Measurements from ENCODE around the gene EFCC1.

Gene EFCC1

DNA sequence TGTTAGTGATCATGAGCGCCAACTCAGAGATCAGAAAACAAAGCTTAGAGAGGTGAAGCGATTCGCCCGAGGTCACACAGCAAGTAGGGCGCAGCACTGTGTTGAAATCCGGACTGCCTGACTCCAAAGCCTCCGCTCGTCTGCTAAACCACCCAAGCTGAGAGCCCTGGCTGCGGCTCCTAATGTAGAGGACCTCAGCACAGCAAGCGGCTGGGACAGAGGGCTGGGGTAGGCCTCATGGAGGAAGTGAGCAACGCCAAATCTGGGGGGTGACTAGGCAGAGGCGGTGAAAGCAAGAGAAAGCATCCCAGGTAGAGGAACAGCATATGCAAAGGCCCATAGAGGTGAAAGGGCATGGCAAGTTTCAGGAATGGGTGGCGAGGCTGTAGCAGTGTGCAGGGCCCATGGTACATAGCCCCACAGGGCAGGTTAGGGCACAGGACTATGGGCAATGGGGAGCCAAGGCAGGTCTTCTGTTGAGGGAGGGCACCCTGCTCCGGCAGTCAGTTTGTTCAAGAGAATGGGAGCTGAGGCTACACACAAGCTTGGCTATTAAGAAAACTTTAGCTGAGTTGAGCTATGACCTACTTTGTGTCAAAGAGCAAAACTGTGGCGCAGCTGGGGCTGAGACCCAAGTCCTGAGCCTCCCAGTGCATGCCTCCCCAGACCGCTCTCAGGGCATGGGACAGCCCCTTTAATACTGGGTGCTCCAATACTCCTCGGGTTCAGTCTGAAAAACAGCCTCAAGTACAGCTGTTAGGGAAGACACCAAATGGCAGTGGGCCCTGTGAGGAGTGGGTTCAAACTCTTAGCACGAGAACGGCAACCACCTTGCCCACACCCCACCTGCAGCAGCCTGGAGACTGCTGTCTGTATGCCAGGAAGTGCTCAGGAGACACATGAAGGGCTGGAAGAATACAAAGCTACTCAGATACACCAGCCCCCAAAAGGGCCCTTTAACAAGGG lies 6.2 kb upstream of the EFCC1 start:
- no peak for DNase-seq

GRCh38 chr3:128995737-128996136 lies 5.4 kb upstream of the EFCC1 start:
- DNase-seq = no peak

GRCh38 chr3:128996200-128996599 lies 4.9 kb upstream of the EFCC1 start:
- DNase-seq = no peak

GRCh38 chr3:128996726-128997125 lies 4.4 kb upstream of the EFCC1 start:
- DNase-seq = no peak

DNA sequence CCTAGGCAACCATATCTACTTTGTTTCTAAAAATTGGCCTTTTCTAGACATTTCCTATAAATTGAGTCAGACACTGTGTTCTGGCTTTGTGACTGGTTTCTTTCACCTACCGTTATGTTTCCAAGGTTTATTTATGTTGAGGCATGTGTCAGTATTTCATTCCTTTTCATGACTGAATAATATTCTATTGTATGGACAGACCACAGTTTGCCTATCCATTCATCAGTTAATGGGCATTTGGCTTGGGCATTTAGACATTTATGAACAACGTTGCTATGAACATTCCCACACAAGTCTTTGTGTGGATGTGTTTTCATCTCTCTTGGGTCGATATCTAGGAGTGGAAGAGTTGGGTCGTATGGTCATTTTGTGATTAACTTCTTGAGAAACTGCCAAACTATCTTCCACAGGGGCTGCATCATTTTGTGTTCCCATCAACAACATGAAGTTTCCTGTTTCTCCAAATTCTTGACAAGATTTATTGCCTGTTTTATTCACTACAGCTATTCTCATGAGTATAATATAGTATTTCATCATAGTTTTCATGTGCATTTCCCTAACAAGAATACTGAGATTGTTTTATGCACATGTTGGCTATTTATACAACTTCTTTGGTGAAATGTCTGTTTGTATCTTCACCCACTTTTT lies 3.5 kb upstream of the EFCC1 start:
- DNase-seq = no peak

DNA sequence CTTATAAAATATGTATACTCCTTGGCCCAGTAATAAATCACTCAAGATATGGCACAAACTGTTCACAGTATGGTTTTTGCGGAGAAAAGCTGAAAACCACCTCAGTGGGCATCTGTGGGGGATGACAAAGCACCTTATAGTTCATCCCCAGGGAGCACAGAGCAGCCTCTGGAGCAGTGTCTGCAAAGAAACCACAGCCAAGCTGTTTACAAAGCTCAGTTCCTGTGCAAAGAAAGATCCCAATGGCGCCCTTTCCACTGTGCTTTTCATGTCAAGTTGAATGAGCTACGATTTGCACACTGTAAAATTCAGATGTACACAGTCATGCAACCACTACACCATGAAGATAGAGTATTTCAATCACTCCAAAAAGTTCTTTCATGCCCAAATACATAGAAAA lies 2.5 kb upstream of the EFCC1 start:
- DNase-seq = peak; percentile 23

DNA sequence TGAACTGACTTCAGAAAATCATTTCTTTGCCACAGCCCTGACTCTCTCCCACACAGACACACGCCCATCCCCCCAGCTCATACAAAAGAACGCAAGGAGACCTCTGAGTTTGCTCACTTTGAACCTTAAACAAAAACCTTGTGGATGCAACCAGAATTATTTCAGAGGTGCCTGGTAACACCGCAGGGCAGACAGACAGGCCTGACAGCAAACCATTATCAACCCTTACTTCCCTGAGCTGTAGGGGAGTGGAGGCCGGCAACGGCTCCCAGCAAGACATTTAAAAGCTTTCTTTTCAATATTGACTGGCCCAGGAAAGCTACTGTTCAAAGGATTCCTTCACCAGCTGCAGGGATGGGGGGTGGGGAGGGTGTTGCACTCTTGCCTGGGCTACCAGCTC lies 2.0 kb upstream of the EFCC1 start:
- peak; percentile 21 for DNase-seq

- DNase-seq = no peak
These were observed 383 bp upstream of the EFCC1 start for GRCh38 chr3:129000742-129001100.

- DNase-seq = peak; percentile 34
These were observed 885 bp downstream of the EFCC1 start for GRCh38 chr3:129001806-129002572.

DNA sequence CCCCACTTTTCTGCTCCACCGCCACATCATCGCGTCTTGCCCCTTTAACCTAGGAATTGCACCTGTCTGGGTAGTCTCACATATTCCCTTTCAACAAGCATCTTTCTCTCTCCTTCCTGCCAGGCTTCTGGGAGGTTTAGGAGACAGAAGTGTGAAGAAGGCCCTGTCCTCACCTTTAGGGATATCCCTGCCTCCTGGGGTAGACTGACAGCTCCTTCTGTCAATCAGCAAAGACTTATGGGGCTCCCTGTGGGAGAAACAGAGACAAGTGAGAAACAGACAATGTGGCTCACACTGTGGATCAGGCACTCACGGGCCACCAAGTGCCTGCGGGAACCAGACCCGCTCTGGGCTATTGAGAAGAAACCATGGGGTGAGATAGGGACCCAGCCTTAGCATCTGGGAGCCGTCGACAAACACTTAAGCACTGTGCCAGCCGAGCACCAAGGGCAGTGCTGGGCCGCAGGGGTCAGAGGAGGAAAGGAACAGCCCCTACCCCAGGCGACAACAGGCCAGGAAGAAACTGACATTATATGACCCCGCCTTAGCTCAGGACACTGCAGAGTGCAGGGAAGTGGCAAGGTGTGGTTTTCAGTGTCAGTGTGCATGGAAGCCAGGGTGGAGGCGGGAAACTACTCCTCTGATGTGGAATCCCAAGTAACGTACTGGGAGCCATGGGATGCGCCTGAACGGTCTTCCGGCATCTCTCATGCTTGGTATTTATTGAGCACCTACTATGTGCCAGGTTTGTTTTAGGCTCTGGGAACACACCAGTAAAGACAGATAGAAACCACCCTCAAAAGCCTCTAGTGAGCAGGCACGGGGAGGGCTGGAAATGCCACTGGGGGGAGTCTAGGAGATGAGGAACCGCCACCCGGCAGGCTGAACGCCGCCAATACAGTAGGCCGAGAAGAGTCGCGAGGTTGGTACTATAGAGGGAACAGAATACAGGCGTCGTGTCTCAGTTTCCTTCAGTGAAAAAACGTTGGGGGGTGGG lies 1.8 kb downstream of the EFCC1 start:
- DNase-seq = no peak

- DNase-seq = peak; percentile 73
These were observed 2.5 kb downstream of the EFCC1 start for GRCh38 chr3:129003578-129004112.

DNA sequence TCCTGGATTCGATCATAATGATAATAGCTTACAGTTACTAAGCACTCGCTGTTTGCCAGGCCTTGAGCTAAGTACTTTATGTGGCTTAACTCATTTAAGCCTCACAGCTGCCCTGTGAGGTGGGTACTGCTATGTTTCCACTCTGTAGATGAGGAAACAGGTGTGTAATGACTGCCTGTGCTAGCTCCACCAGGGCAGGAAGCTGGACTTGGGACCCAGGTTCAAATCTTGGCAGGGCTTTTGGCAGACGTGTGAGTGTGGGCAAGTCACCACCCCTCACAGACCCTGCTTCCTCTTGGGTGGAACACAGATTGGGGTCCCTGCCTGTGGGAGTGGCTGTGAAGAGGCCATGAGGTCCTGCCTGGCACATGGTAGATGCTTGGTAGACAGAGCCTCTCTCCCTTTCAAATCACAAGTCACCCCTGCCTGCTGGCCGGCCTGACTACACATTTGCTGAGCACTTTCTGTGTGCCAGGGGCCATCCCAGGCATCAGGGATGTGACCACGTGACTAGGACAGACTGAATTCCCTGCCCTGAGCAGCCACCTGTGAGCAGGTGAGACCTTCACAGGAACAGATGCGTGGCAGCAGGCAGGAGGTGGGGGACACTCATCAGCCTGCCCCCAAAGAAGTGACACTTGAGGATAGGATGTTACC lies 3.7 kb downstream of the EFCC1 start:
- no peak for DNase-seq

DNA sequence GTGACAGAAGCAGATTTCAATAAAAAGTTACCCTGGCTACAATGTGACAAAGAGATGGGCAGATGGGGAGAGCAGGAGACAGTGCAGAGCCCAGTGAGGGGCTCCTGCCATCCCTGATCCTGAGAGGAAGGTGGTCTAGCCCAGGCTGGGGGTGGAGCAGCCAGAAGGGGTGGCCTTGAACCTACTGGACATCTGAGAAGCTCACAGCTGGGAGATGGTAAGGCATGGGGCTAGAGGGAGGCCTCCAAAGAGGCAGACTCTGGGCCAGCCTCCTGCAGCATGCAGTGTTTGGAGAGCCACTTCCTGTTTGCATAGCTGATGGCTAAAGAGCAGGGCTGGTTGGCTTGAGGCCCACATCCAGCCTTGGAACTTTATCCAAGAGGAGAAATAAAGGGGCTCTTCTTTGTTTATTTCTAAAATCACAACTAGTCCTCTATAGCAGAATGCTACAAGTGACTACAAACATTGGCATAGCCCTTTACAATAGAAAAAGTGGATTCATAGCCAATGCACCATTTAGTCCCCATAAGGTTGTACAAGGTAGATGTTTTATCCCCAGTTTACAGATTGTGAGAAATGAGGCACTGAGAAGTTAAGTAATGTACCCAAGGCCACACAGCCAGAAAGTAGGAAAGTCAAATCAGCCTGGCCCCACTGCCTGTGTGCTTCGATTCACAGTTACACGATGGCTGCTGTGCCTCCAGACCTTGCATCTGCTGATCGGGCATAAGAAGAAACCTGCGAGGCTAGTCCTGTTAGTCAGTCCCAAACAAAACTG lies 4.6 kb downstream of the EFCC1 start:
- DNase-seq = peak; percentile 29

DNA sequence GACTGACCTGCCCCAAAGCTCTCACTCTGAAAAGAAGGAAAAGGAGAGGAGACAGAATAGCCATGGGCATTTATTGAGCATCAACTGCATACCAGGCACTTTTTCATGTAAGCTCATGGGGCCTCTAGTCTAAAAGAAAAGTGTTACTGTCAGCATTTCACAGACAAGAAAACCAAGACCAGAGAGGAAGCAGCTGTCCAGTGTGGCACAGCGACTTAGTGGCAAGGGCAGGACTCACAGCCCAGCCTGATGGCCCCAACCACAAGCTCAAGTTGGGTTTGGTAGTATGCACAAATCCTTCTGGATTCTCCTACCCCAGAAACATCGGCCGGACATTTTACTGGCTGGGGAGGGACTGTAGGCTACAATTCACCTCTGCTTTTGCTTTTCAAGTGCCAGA lies 5.8 kb downstream of the EFCC1 start:
- no peak for DNase-seq

- no peak for DNase-seq
These were observed 6.7 kb downstream of the EFCC1 start for GRCh38 chr3:129007792-129008191.

DNA sequence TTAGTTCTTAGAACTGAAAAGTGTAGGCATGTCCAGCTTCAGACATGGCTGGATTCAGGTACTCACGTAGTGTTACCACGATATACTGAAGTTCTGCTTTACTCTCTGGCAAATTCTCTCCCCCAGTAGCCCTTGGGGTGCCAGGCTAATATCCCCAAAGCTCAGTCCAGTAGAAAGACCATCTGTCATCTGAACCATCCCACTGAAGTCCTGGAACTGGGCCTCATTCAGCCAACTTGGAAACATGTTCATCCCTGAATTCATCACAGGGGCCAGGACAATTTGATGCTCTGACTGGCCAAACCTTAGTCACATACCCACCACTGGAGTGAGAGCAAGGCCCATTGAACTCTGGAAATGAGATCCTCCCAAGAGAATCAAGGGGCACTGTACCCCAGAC lies 8.2 kb downstream of the EFCC1 start:
- DNase-seq = no peak

DNA sequence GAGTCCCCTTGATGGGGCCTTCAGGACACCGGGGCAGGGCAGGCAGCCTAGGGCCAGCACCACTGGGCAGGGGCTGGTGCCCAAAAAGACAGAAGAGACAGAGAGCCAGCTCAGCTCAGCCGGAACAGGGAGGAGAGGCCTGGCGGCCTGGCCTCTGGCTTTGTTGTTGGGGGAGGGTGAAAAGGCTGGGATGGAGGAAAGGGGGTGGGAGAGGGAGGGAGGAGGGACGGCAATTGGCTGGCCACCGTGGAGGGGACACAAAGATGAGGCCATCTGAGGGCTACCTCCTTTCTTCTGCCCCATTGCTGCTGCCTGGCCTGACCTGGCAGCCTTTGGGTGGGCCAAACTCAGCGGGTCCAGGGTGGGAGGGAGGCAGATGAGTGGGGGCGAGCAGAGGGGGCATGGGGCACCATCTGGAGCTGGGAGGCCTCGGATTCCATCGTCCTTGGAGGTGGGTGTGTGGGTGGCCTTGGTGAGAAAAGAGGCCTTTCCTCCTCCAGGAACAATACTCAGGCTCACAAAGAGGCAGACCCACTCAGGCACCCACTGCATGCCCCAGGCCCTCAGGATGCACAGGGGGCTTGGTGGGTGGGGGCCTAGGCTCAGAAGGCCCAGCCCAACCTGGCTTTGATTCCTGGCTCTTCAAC lies 9.3 kb downstream of the EFCC1 start:
- no peak for DNase-seq

GRCh38 chr3:129013491-129013891 lies 12.4 kb downstream of the EFCC1 start:
- DNase-seq = no peak

DNA sequence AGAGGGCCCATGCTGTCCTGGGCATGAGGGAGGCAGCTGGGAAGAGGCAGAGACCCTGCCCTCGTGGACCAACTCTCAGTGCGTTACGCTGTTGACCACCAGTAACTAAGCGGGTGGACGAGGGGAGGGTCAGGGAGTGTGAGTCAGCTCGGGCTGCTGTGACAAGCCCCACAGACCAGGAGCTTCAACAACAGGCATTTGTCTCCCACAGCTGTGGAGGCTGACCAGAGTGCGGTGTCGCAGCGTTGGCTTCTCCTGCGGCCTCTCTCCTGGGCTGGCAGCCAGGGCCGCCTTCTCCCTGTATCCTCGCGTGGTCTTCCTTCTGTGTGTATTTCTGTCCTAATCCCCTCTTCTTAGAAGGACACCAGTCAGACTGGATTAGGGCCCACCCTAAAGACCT lies 13.0 kb downstream of the EFCC1 start:
- no peak for DNase-seq

DNA sequence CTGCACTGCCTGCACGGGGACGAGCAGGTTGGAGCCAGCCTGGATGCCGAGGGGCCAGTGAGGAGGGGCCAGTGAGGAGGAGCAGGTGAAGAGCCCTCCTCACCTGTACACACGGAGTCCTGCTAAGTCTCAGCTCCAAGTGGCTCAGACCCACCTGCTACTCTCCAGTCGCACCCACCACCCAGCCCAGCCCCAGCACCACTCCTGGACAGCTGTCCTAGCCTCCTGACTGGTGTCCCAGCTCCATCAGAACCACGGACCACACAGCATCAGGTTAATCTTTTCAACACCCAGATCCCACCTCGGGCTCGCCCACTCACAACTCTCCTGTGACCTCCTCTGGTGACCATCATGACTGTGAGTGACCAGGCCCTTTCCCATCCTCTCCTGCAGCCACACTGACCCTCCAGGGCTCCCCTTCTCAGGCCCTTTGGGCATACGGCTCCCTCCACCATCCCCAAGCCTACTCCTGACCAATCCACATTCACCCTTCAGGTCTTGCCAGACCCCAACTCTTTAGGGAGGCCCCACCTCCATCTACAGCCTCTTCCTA lies 13.8 kb downstream of the EFCC1 start:
- no peak for DNase-seq

All from CD4-positive, alpha-beta T cell treated with Interleukin-17A for 4 hours (primary cell).